ENCODE results near the gene TNS1. TPM values are rescaled to one million over a fixed set of nuclear protein-coding genes. Genes with fewer than 3 reads are reported as not detected.

Gene TNS1
- total and polyA plus RNA-seq, 2 donors, result 8.3 to 21.3 TPM

DNA sequence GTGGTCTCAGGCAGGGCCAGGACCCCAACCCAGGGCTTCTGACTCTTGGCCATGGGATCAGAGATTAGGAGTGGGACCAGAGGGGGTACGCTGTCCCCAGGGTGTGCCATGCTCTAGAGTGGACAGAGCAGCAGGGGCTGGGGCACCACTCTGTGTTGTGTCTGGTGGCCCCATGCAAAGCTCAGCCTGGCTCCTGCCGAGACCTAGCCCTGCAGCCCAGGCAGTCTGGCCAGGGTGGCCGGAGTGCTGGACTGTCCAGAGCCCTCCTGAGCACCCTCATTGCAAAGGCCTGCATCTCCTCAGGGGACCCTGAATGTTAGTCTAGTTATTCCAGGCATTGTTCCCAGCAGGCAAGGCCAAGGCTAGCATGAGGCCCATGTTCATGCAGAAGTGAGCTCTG is 162.3 kb downstream of the TNS1 start:
- no peaks in the 10 kb centered on the region for H3K36me3 ChIP-seq (ENCODE audit: control insufficient read depth in 2 of 2, insufficient read depth in 2 of 2, low read length in 1 of 2)
- no peak for DNase-seq (ENCODE audit: low read depth in 6 of 9, low spot score in 9 of 9)
- no peak overlapping the region for H3K4me3 ChIP-seq (ENCODE audit: low read length in 2 of 2)
- H3K4me1 ChIP-seq (ENCODE audit: control insufficient read depth in 2 of 2, insufficient read depth in 2 of 2, low read length in 2 of 2), result peaks cover 0 to 2% of the 10 kb centered on the region in 2 donors
- no peaks in the 10 kb centered on the region for H3K9me3 ChIP-seq (ENCODE audit: control insufficient read depth in 2 of 2, insufficient read depth in 1 of 2, low read length in 1 of 2)
- WGBS, result 89% methylated on average over 3 of the region's 3 CpGs
- H3K27ac ChIP-seq (ENCODE audit: low read depth in 1 of 2, low read length in 1 of 2), result no peak overlapping the region
- H3K27me3 ChIP-seq (ENCODE audit: control insufficient read depth in 2 of 2, insufficient read depth in 1 of 2, low read length in 1 of 2), result no peaks in the 10 kb centered on the region

GRCh38 chr2:217839750-217840107 is 163.1 kb downstream of the TNS1 start:
- WGBS, result over 99% methylated on average over 7 of the region's 7 CpGs
- Histone ChIP-seq H3K4me3 (ENCODE audit: low read length in 2 of 2) (no peak overlapping the region), H3K4me1 (ENCODE audit: control insufficient read depth in 2 of 2, insufficient read depth in 2 of 2, low read length in 2 of 2) (peaks cover 0 to 2% of the 10 kb centered on the region in 2 donors), H3K27me3 (ENCODE audit: control insufficient read depth in 2 of 2, insufficient read depth in 1 of 2, low read length in 1 of 2) (no peaks in the 10 kb centered on the region), H3K27ac (ENCODE audit: low read depth in 1 of 2, low read length in 1 of 2) (no peak overlapping the region), H3K36me3 (ENCODE audit: control insufficient read depth in 2 of 2, insufficient read depth in 2 of 2, low read length in 1 of 2) (no peaks in the 10 kb centered on the region), H3K9me3 (ENCODE audit: control insufficient read depth in 2 of 2, insufficient read depth in 1 of 2, low read length in 1 of 2) (no peaks in the 10 kb centered on the region)
- DNase-seq (ENCODE audit: low read depth in 6 of 9, low spot score in 9 of 9), result no peak

DNA sequence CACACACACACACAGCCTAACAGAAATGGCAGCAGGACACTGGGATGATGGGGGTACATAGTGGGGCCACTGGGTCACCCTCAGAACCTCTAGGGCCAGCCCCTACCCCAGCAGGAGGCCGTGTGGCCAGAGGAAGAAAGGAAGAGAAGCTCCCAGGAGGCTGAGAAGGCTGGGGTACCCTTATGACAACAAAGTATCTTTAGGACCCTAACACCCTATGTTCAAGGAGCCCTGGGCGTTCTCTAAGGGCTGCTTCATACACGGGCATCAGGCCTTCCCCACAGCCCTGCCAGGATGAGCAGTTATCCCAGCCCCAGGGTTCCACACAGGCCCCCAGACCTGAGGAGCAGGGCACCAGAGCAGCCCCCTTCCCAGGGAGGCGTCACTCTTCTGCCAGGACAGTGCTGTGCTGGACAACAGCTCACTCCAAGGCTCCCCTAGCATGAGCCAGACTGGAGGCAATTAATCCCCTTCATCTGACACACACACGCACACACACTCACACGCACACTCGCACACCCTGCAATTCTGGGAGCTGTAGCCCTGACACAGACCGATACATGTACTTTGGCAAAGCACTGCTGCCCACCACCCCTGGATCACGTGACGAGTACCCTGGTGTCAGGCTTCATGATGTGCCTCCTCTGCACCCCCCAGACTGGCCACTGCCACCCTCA is 163.6 kb downstream of the TNS1 start:
- Histone ChIP-seq H3K4me1 (ENCODE audit: control insufficient read depth in 2 of 2, insufficient read depth in 2 of 2, low read length in 2 of 2) (peaks cover 0 to 2% of the 10 kb centered on the region in 2 donors), H3K27ac (ENCODE audit: low read depth in 1 of 2, low read length in 1 of 2) (no peak overlapping the region)

GRCh38 chr2:217838409-217838831 is 164.4 kb downstream of the TNS1 start:
- Histone ChIP-seq H3K27me3 (ENCODE audit: control insufficient read depth in 2 of 2, insufficient read depth in 1 of 2, low read length in 1 of 2) (no peaks in the 10 kb centered on the region), H3K9me3 (ENCODE audit: control insufficient read depth in 2 of 2, insufficient read depth in 1 of 2, low read length in 1 of 2) (no peaks in the 10 kb centered on the region), H3K4me1 (ENCODE audit: control insufficient read depth in 2 of 2, insufficient read depth in 2 of 2, low read length in 2 of 2) (peaks cover 0 to under 1% of the 10 kb centered on the region in 2 donors), H3K27ac (ENCODE audit: low read depth in 1 of 2, low read length in 1 of 2) (no peak overlapping the region), H3K36me3 (ENCODE audit: control insufficient read depth in 2 of 2, insufficient read depth in 2 of 2, low read length in 1 of 2) (no peaks in the 10 kb centered on the region), H3K4me3 (ENCODE audit: low read length in 2 of 2) (no peak overlapping the region)
- WGBS, result 90% methylated on average over 5 of the region's 5 CpGs
- no peak for DNase-seq (ENCODE audit: low read depth in 6 of 9, low spot score in 9 of 9)

More for the DNA sequence above, 163.6 kb downstream of the TNS1 start:
- Histone ChIP-seq H3K27me3 (ENCODE audit: control insufficient read depth in 2 of 2, insufficient read depth in 1 of 2, low read length in 1 of 2) (no peaks in the 10 kb centered on the region), H3K9me3 (ENCODE audit: control insufficient read depth in 2 of 2, insufficient read depth in 1 of 2, low read length in 1 of 2) (no peaks in the 10 kb centered on the region), H3K4me3 (ENCODE audit: low read length in 2 of 2) (no peak overlapping the region), H3K36me3 (ENCODE audit: control insufficient read depth in 2 of 2, insufficient read depth in 2 of 2, low read length in 1 of 2) (no peaks in the 10 kb centered on the region)
- no peak for DNase-seq (ENCODE audit: low read depth in 6 of 9, low spot score in 9 of 9)
- 94% methylated on average over 10 of the region's 10 CpGs for WGBS

DNA sequence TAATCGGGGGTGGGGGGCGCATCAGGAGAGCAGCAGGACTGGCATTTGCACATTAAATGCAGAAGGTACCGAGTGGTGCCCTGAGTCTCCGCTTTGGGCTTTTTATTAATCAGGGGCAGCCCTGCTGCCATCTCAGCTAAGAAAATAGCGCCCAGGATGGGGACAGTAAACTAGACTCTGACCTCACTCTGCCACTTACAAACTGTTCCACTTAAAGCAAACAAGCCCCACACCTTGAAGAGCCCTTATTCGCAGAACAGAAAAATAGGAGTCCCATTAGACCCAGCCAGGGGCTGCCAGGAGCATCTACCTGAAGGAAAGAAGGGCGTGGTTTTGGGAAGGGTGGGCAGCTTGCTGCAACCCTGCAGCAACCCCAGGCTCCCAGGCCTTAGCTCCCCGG is 165.3 kb downstream of the TNS1 start:
- no peak overlapping the region for H3K4me3 ChIP-seq (ENCODE audit: low read length in 2 of 2)
- H3K9me3 ChIP-seq (ENCODE audit: control insufficient read depth in 2 of 2, insufficient read depth in 1 of 2, low read length in 1 of 2), result no peaks in the 10 kb centered on the region
- H3K27me3 ChIP-seq (ENCODE audit: control insufficient read depth in 2 of 2, insufficient read depth in 1 of 2, low read length in 1 of 2), result no peaks in the 10 kb centered on the region
- H3K36me3 ChIP-seq (ENCODE audit: control insufficient read depth in 2 of 2, insufficient read depth in 2 of 2, low read length in 1 of 2), result no peaks in the 10 kb centered on the region
- H3K27ac ChIP-seq (ENCODE audit: low read depth in 1 of 2, low read length in 1 of 2), result no peak overlapping the region
- no peak for DNase-seq (ENCODE audit: low read depth in 6 of 9, low spot score in 9 of 9)
- H3K4me1 ChIP-seq (ENCODE audit: control insufficient read depth in 2 of 2, insufficient read depth in 2 of 2, low read length in 2 of 2), result no peaks in the 10 kb centered on the region
- WGBS, result 89% methylated on average over 8 of the region's 8 CpGs

- Histone ChIP-seq H3K36me3 (ENCODE audit: control insufficient read depth in 2 of 2, insufficient read depth in 2 of 2, low read length in 1 of 2) (no peaks in the 10 kb centered on the region), H3K27ac (ENCODE audit: low read depth in 1 of 2, low read length in 1 of 2) (peak overlapping the region in 1 of 2 donors; percentile 57), H3K27me3 (ENCODE audit: control insufficient read depth in 2 of 2, insufficient read depth in 1 of 2, low read length in 1 of 2) (no peaks in the 10 kb centered on the region), H3K9me3 (ENCODE audit: control insufficient read depth in 2 of 2, insufficient read depth in 1 of 2, low read length in 1 of 2) (no peaks in the 10 kb centered on the region), H3K4me1 (ENCODE audit: control insufficient read depth in 2 of 2, insufficient read depth in 2 of 2, low read length in 2 of 2) (no peaks in the 10 kb centered on the region), H3K4me3 (ENCODE audit: low read length in 2 of 2) (no peak overlapping the region)
- DNase-seq (ENCODE audit: low read depth in 6 of 9, low spot score in 9 of 9), result no peak
- WGBS, result 91% methylated on average over 9 of the region's 9 CpGs
These were observed 165.8 kb downstream of the TNS1 start for GRCh38 chr2:217836901-217837491.

- no peaks in the 10 kb centered on the region for H3K36me3 ChIP-seq (ENCODE audit: control insufficient read depth in 2 of 2, insufficient read depth in 2 of 2, low read length in 1 of 2)
- no peaks in the 10 kb centered on the region for H3K4me1 ChIP-seq (ENCODE audit: control insufficient read depth in 2 of 2, insufficient read depth in 2 of 2, low read length in 2 of 2)
- WGBS, result 96% methylated on average over 18 of the region's 18 CpGs
- H3K9me3 ChIP-seq (ENCODE audit: control insufficient read depth in 2 of 2, insufficient read depth in 1 of 2, low read length in 1 of 2), result no peaks in the 10 kb centered on the region
- H3K27me3 ChIP-seq (ENCODE audit: control insufficient read depth in 2 of 2, insufficient read depth in 1 of 2, low read length in 1 of 2), result no peaks in the 10 kb centered on the region
- no peak for DNase-seq (ENCODE audit: low read depth in 6 of 9, low spot score in 9 of 9)
- H3K4me3 ChIP-seq (ENCODE audit: low read length in 2 of 2), result no peak overlapping the region
- H3K27ac ChIP-seq (ENCODE audit: low read depth in 1 of 2, low read length in 1 of 2), result peak overlapping the region in 1 of 2 donors; percentile 57
These were observed 166.6 kb downstream of the TNS1 start for GRCh38 chr2:217835931-217836891.

DNA sequence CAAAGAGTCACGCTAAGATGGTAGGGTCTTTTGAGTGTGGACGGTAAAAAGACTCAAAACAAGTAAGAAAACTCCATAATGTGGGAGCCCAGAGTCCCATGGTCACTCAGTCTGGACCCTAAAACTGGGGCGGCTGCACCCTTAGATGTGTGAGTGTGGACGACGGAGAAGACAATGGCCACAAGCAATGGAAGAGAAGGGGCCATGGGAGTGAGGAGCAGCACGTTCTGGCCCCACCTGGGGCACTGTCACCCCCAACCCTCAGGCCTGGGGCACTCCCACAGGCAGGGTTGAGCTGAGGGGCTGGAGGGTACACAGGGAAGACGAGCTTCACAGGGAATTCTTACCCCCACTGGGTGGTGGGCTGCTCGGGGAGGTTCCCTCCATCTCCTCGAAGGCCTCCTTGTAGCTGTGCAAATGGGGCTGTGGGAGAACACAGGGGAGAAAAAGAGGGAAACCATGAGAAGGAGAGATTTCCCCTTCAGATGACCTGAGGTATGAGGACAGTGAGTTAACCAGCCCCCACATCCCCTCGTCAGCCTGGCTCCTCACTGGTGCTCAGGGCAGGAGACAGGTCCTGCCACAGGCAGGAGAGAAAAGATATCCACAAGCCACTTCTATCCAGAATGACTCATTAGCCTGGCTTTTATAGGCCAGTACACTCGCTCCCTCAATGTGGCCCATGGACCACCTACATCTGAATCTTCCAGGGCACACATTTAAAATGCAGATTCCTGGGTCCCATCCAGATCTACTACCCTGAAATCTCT is 167.9 kb downstream of the TNS1 start:
- no peaks in the 10 kb centered on the region for H3K9me3 ChIP-seq (ENCODE audit: control insufficient read depth in 2 of 2, insufficient read depth in 1 of 2, low read length in 1 of 2)
- no peaks in the 10 kb centered on the region for H3K4me1 ChIP-seq (ENCODE audit: control insufficient read depth in 2 of 2, insufficient read depth in 2 of 2, low read length in 2 of 2)
- no peak overlapping the region for H3K27ac ChIP-seq (ENCODE audit: low read depth in 1 of 2, low read length in 1 of 2)
- H3K27me3 ChIP-seq (ENCODE audit: control insufficient read depth in 2 of 2, insufficient read depth in 1 of 2, low read length in 1 of 2), result no peaks in the 10 kb centered on the region
- H3K4me3 ChIP-seq (ENCODE audit: low read length in 2 of 2), result no peak overlapping the region
- 94% methylated on average over 11 of the region's 11 CpGs for WGBS
- no peaks in the 10 kb centered on the region for H3K36me3 ChIP-seq (ENCODE audit: control insufficient read depth in 2 of 2, insufficient read depth in 2 of 2, low read length in 1 of 2)
- no peak for DNase-seq (ENCODE audit: low read depth in 6 of 9, low spot score in 9 of 9)

Data from thymus (tissue), 11 donors.